Measurements from ENCODE around the gene BAIAP2. TPM values are rescaled to one million over a fixed set of nuclear protein-coding genes. Genes with fewer than 3 reads are reported as not detected.

BAIAP2 gene
- total and polyA plus RNA-seq, 2 of the 13 experiments (the other 11 are each of a cell fraction or from before 2014, with no cell fraction given): 22.5 to 24.0 TPM

DNA sequence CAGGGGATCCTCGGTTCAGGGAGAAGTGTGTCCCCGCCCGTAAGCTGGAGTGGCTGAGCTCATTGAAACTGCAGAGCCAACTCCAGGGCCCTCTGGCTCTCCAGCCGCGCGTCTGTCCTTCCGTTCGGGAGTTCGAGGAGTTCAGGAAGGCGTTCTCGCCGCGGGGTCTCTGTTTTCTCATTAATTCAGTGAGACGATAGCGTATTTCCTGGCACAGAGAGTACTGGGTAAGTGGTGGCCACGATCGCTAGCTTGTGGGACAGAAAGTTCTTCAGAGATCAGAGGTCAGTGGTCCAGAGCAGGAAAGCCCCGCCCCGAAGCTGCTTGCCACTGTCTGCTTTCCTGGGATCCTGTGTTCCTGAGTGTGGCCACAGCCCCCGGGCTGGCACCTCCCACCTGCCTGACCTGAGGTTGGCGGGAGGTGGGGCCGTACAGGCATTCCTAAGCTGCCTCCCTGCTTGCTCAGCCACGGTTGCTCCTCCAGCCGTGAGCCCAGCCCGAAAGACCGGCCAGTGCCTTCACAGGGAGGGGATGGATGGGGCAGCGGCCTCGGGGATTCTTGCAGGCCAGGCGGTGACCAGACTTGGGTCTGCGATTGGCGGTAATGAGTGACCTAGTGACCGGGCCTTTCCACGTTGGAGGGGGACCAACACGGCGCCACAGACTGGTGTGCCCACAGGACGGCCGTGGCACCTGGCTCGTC is 8.9 kb downstream of the BAIAP2 start (continued):
- TF ChIP-seq BCL6 (CRISPR knock-in tag; IDR thresholded peaks at IDR 0.05): peak; percentile 73
- TF ChIP-seq ATF1 (CRISPR knock-in tag; IDR thresholded peaks at IDR 0.05): no peak
- TF ChIP-seq, protein P1, sequence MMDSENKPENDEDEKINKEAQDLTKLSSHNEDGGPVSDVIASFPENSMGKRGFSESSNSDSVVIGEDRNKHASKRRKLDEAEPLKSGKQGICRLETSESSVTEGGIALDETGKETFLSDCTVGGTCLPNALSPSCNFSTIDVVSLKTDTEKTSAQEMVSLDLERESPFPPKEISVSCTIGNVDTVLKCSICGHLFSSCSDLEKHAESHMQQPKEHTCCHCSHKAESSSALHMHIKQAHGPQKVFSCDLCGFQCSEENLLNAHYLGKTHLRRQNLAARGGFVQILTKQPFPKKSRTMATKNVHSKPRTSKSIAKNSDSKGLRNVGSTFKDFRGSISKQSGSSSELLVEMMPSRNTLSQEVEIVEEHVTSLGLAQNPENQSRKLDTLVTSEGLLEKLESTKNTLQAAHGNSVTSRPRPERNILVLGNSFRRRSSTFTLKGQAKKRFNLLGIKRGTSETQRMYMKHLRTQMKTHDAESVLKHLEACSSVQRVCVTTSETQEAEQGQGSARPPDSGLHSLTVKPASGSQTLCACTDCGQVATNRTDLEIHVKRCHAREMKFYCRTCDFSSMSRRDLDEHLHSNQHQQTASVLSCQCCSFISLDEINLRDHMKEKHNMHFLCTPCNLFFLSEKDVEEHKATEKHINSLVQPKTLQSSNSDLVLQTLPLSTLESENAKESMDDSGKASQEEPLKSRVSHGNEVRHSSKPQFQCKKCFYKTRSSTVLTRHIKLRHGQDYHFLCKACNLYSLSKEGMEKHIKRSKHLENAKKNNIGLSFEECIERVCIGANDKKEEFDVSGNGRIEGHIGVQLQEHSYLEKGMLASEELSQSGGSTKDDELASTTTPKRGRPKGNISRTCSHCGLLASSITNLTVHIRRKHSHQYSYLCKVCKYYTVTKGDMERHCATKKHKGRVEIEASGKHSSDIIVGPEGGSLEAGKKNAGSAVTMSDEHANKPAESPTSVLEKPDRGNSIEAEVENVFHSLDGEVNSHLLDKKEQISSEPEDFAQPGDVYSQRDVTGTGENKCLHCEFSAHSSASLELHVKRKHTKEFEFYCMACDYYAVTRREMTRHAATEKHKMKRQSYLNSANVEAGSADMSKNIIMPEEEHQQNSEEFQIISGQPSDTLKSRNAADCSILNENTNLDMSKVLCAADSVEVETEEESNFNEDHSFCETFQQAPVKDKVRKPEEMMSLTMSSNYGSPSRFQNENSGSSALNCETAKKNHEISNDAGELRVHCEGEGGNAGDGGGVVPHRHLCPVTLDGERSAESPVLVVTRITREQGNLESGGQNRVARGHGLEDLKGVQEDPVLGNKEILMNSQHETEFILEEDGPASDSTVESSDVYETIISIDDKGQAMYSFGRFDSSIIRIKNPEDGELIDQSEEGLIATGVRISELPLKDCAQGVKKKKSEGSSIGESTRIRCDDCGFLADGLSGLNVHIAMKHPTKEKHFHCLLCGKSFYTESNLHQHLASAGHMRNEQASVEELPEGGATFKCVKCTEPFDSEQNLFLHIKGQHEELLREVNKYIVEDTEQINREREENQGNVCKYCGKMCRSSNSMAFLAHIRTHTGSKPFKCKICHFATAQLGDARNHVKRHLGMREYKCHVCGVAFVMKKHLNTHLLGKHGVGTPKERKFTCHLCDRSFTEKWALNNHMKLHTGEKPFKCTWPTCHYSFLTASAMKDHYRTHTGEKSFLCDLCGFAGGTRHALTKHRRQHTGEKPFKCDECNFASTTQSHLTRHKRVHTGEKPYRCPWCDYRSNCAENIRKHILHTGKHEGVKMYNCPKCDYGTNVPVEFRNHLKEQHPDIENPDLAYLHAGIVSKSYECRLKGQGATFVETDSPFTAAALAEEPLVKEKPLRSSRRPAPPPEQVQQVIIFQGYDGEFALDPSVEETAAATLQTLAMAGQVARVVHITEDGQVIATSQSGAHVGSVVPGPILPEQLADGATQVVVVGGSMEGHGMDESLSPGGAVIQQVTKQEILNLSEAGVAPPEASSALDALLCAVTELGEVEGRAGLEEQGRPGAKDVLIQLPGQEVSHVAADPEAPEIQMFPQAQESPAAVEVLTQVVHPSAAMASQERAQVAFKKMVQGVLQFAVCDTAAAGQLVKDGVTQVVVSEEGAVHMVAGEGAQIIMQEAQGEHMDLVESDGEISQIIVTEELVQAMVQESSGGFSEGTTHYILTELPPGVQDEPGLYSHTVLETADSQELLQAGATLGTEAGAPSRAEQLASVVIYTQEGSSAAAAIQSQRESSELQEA (CRISPR knock-in tag; IDR thresholded peaks at IDR 0.05; ENCODE audit: not compliant biosample characterization): no peak
- no peak for TF ChIP-seq SYNCRIP (IDR thresholded peaks at IDR 0.05; ENCODE audit: insufficient read depth, low read depth, low read length)
- TF ChIP-seq NCOR1 (IDR thresholded peaks at IDR 0.05; ENCODE audit: borderline replicate concordance, low read length): peak; percentile 31
- TF ChIP-seq PCBP1 (IDR thresholded peaks at IDR 0.05; ENCODE audit: borderline replicate concordance, low read depth, low read length): no peak
- TF ChIP-seq PPARG (CRISPR knock-in tag; conservative IDR thresholded peaks at IDR 0.05): 0 out of 2 replicates have a peak, but pooled peaks have one; percentile 58
- TF ChIP-seq, protein P2, sequence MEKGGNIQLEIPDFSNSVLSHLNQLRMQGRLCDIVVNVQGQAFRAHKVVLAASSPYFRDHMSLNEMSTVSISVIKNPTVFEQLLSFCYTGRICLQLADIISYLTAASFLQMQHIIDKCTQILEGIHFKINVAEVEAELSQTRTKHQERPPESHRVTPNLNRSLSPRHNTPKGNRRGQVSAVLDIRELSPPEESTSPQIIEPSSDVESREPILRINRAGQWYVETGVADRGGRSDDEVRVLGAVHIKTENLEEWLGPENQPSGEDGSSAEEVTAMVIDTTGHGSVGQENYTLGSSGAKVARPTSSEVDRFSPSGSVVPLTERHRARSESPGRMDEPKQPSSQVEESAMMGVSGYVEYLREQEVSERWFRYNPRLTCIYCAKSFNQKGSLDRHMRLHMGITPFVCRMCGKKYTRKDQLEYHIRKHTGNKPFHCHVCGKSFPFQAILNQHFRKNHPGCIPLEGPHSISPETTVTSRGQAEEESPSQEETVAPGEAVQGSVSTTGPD (CRISPR knock-in tag; IDR thresholded peaks at IDR 0.05): 0 out of 2 replicates have a peak, but pooled peaks have one; percentile 9
- no peak for TF ChIP-seq CEBPB (IDR thresholded peaks at IDR 0.05; ENCODE audit: borderline replicate concordance, low read depth, low read length)
- no peak for TF ChIP-seq SRSF4 (IDR thresholded peaks at IDR 0.05; ENCODE audit: low read depth, low read length, poor library complexity, severe bottlenecking)
- no peak for TF ChIP-seq ZNF629 (CRISPR knock-in tag; conservative IDR thresholded peaks at IDR 0.05)
- TF ChIP-seq, protein P3, sequence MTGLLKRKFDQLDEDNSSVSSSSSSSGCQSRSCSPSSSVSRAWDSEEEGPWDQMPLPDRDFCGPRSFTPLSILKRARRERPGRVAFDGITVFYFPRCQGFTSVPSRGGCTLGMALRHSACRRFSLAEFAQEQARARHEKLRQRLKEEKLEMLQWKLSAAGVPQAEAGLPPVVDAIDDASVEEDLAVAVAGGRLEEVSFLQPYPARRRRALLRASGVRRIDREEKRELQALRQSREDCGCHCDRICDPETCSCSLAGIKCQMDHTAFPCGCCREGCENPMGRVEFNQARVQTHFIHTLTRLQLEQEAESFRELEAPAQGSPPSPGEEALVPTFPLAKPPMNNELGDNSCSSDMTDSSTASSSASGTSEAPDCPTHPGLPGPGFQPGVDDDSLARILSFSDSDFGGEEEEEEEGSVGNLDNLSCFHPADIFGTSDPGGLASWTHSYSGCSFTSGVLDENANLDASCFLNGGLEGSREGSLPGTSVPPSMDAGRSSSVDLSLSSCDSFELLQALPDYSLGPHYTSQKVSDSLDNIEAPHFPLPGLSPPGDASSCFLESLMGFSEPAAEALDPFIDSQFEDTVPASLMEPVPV (CRISPR knock-in tag; IDR thresholded peaks at IDR 0.05): peak; percentile 90; the same call in 1 of the 2 replicates
- no peak for TF ChIP-seq FIP1L1 (IDR thresholded peaks at IDR 0.05; ENCODE audit: borderline replicate concordance, insufficient read depth, low read depth, low read length)
- TF ChIP-seq ZNF296 (CRISPR knock-in tag; conservative IDR thresholded peaks at IDR 0.05): no peak
- TF ChIP-seq ZFY (CRISPR knock-in tag; IDR thresholded peaks at IDR 0.05): peak; percentile 70
- no peak for TF ChIP-seq ZFP82 (CRISPR knock-in tag; IDR thresholded peaks at IDR 0.05; ENCODE audit: borderline replicate concordance)
- TF ChIP-seq HMGA1 (CRISPR knock-in tag; conservative IDR thresholded peaks at IDR 0.05): no peak
- TF ChIP-seq ZNF121 (CRISPR knock-in tag; IDR thresholded peaks at IDR 0.05): no peak; the same call in 1 of the 2 replicates
